CD4-positive, alpha-beta T cell (primary cell): Measurements from ENCODE around the gene DCAF8. TPM values are rescaled to one million over a fixed set of nuclear protein-coding genes. Genes with fewer than 3 reads are reported as not detected.

ENCODE experiments used
- ATAC-seq: fragments of 200-7000 bp; cut with Tn5 transposase; one replicate; pipeline ENCODE4 v1.10.0; 2022; ENCODE audit warnings: mild to moderate bottlenecking; ENCODE audit not compliant: poor library complexity
- CTCF ChIA-PET: fragments of 350-600 bp; sonication (Branson Sonifier 250); formaldehyde crosslinking; loops from one replicate; lab custom pipeline; 2021; ENCODE audit warnings: antibody characterized with exemption, inconsistent platforms; lab: Charles Lee
- POLR2A ChIA-PET: fragments of 350-600 bp; sonication (Branson Sonifier 250); formaldehyde crosslinking; loops from one replicate; lab custom pipeline; 2021; ENCODE audit warnings: antibody characterized with exemption, inconsistent platforms; lab: Charles Lee
- DNase-seq, 14 experiments: peaks; one replicate each; pipeline ENCODE4 v3.0.0-alpha.2; 2013 to 2020; ENCODE audit warnings: mixed read lengths in 2 of 14
- H3K27ac ChIP-seq, 2 donors: one replicate each; pipeline versions ENCODE4 v1.5.1 to v1.7.0; 2013; ENCODE audit warnings: low read length in 2 of 2, low read depth in 1 of 2, mild to moderate bottlenecking in 1 of 2
- H3K27me3 ChIP-seq, 2 experiments: 1 replicate in 1 of 2; 2 replicates in 1 of 2; pipeline versions ENCODE4 v1.6.1 to v1.7.0; 2013; ENCODE audit warnings: low read length in 2 of 2, control low read depth in 1 of 2, mild to moderate bottlenecking in 1 of 2, moderate library complexity in 1 of 2; ENCODE audit not compliant: insufficient read depth in 2 of 2, control insufficient read depth in 1 of 2
- H3K36me3 ChIP-seq: one replicate; pipeline ENCODE4 v1.6.1; 2013; ENCODE audit warnings: low read length, control low read depth; ENCODE audit not compliant: insufficient read depth
- H3K4me1 ChIP-seq: one replicate; pipeline ENCODE4 v1.6.1; 2013; ENCODE audit warnings: low read length, control low read depth; ENCODE audit not compliant: insufficient read depth
- H3K4me3 ChIP-seq: one replicate; pipeline ENCODE4 v1.5.1; 2013; ENCODE audit warnings: mild to moderate bottlenecking, low read length, moderate library complexity
- H3K9me3 ChIP-seq, 2 experiments: 1 replicate in 1 of 2; 2 replicates in 1 of 2; pipeline versions ENCODE4 v1.6.1 to v1.7.0; 2013; ENCODE audit warnings: low read length in 2 of 2, mild to moderate bottlenecking in 2 of 2, control low read depth in 1 of 2, moderate library complexity in 1 of 2; ENCODE audit not compliant: control insufficient read depth in 1 of 2, insufficient read depth in 1 of 2
- H3K27ac Mint-ChIP-seq: one replicate; pipeline ENCODE4 v1.8.0; 2020; ENCODE audit warnings: mixed read lengths
- H3K27me3 Mint-ChIP-seq: one replicate; pipeline ENCODE4 v1.8.0; 2021; ENCODE audit warnings: mixed read lengths
- H3K36me3 Mint-ChIP-seq: one replicate; pipeline ENCODE4 v1.8.0; 2021; ENCODE audit warnings: low read depth, mixed read lengths
- H3K4me1 Mint-ChIP-seq: one replicate; pipeline ENCODE4 v1.8.0; 2021; ENCODE audit warnings: low read depth, mixed read lengths
- H3K4me3 Mint-ChIP-seq: one replicate; pipeline ENCODE4 v1.8.0; 2020; ENCODE audit warnings: mild to moderate bottlenecking, mixed read lengths
- H3K9me3 Mint-ChIP-seq: one replicate; pipeline ENCODE4 v1.8.0; 2020; ENCODE audit warnings: mixed read lengths
- intact Hi-C, 2 experiments: fragments of 100-400 bp; cut with DNase I in 1 of 2; cut with micrococcal nuclease in 1 of 2; formaldehyde crosslinking; loops; one replicate each; pipeline versions ENCODE4 v1.15.1 to v1.9.0; 2023 to 2025; cut with DNase I, micrococcal nuclease
- total RNA-seq, 174 experiments: library from RNA in 2 of 174; stranded (reverse) in 2 of 174; gene quantifications; one replicate each; pipeline ENCODE4 v1.2.3 and lab custom pipeline; 2021 to 2026
- TF ChIP-seq, protein P1 (sequence below): fragments of 200-600 bp; IDR thresholded peaks from one replicate; pipeline ENCODE4 v1.8.0; 2022; ENCODE audit warnings: antibody characterized with exemption, mild to moderate bottlenecking

DCAF8 gene
- total RNA-seq, 2 experiments from 2014 or later = 151 to 154 TPM

DNA sequence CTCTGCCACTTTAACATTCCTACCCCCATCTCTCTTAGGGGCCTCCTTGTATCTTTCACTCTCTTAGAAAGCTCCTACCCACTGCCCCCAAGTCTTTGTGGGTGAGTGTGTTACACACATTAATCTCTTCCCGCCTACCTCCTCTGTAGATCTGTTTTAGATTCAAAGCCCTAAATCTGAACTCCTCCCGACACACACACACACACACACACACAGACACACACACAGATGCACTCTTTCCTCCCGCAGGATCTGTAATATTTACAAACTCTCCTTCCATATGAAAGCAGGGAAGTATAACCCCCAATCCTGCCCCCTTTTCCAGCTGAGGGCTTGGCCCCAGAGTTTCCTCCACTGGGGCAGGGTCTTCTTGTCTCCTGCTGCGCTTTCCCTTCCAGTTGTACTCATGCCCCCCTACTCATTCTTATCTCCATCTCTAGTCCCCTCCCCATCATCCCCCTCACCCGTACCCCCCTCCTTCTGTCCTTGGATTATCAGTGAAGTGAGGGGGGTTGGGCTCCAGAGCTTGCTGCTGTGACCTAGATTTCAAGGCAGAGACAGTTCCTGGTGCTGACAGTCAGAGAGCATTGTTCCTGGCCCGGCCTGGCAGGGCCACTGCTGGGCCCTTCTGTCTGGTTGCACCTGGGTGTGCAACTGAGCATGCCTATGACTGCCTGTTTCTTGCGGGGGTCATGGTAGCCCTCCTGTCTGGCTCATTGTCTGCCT lies 52.9 kb downstream of the DCAF8 start:
- Mint-ChIP-seq H3K9me3 (no peaks in the 10 kb centered on the region), H3K4me1 (peaks cover 36% of the 10 kb centered on the region), H3K36me3 (peaks cover 33% of the 10 kb centered on the region), H3K4me3 (no peak overlapping the region), H3K27ac (peak overlapping the region; percentile 76), H3K27me3 (no peaks in the 10 kb centered on the region)
- DNase-seq = peak in 1 of 14 experiments; percentile 30
- ChIA-PET POLR2A (interaction anchor here (1.2 kb wide), 1 partner anchor 10 kb away, joined by 3 read pairs; no protein-coding TSS in a partner anchor), CTCF (interaction anchor here (0.9 to 1.4 kb wide), 3 partner anchors 30 to 109 kb away, joined by 3 read pairs; no protein-coding TSS in a partner anchor)
- intact Hi-C loops = loop anchor here (5.0 kb wide), 2 partner anchors 43 to 112 kb away; partner anchors contain the start of gene IGSF8 (in 1 of the 2)
- TF ChIP-seq, protein P1, sequence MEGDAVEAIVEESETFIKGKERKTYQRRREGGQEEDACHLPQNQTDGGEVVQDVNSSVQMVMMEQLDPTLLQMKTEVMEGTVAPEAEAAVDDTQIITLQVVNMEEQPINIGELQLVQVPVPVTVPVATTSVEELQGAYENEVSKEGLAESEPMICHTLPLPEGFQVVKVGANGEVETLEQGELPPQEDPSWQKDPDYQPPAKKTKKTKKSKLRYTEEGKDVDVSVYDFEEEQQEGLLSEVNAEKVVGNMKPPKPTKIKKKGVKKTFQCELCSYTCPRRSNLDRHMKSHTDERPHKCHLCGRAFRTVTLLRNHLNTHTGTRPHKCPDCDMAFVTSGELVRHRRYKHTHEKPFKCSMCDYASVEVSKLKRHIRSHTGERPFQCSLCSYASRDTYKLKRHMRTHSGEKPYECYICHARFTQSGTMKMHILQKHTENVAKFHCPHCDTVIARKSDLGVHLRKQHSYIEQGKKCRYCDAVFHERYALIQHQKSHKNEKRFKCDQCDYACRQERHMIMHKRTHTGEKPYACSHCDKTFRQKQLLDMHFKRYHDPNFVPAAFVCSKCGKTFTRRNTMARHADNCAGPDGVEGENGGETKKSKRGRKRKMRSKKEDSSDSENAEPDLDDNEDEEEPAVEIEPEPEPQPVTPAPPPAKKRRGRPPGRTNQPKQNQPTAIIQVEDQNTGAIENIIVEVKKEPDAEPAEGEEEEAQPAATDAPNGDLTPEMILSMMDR = no peak
- peaks cover 39% of the 10 kb centered on the region for H3K4me1 ChIP-seq
- H3K27me3 ChIP-seq = no peaks in the 10 kb centered on the region
- H3K27ac ChIP-seq = no peak overlapping the region
- H3K4me3 ChIP-seq = no peak overlapping the region
- no peaks in the 10 kb centered on the region for H3K9me3 ChIP-seq
- H3K36me3 ChIP-seq = peaks cover 49% of the 10 kb centered on the region
- ATAC-seq = no peak

DNA sequence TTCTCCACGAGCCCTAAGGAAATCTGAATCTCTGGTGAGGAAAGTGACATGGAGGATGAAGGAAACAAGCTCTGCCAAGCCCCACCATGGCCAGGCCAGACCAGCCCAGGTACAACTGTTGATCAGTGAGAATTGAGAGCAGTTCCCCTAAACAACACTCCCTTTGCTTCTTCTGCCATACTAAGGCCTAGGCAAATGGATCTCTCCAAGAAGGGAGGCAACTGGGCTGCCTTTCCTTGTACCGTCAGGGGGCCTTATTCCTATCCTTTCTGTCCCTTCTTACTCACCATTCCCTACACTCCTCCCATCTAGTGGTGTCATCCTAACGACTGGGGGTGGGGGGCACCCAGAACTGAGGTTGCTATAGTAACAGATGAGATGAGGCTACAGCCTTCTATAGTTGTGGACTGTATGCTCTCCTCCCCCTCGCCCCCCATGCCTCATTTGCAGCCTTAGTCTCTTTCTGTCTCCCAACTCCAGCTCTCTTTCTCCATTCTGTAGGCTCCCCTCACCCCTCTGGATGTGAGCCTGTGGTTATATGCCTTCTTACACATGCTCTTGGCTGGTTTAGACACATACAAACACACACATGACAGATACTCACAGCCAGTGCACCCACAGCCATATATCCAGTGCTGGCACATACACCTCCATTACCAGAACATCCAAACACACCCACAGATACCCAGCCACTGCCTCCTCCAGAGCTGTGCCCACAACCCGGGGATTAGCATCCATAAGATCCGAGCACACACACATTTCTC lies 53.6 kb downstream of the DCAF8 start:
- Histone ChIP-seq H3K27me3 (no peaks in the 10 kb centered on the region), H3K9me3 (no peaks in the 10 kb centered on the region), H3K4me3 (no peak overlapping the region), H3K4me1 (peaks cover 45% of the 10 kb centered on the region), H3K27ac (no peak overlapping the region), H3K36me3 (peaks cover 42% of the 10 kb centered on the region)
- ATAC-seq (no peak), DNase-seq (no peak)
- H3K27me3 Mint-ChIP-seq = no peaks in the 10 kb centered on the region
- CTCF ChIA-PET = interaction anchor here (0.9 to 1.4 kb wide), 2 partner anchors 30 to 108 kb away, joined by 3 read pairs; no protein-coding TSS in a partner anchor
- H3K36me3 Mint-ChIP-seq = peaks cover 26% of the 10 kb centered on the region
- POLR2A ChIA-PET = no interaction called here
- no peak overlapping the region for H3K4me3 Mint-ChIP-seq
- H3K9me3 Mint-ChIP-seq = no peaks in the 10 kb centered on the region
- TF ChIP-seq, protein P1 = no peak
- intact Hi-C loops = loop anchor here (5.0 kb wide), 2 partner anchors 44 to 111 kb away; partner anchors contain the start of gene IGSF8 (in 1 of the 2)
- H3K4me1 Mint-ChIP-seq = peaks cover 42% of the 10 kb centered on the region
- H3K27ac Mint-ChIP-seq = peak overlapping the region; percentile 76

GRCh38 chr1:160207771-160208556 lies 54.4 kb downstream of the DCAF8 start:
- intact Hi-C loops = loop anchor here (5.0 kb wide), 2 partner anchors 44 to 111 kb away; partner anchors contain the start of gene IGSF8 (in 1 of the 2)
- TF ChIP-seq, protein P1 = no peak
- Mint-ChIP-seq H3K27me3 (no peaks in the 10 kb centered on the region), H3K4me1 (peaks cover 42% of the 10 kb centered on the region), H3K4me3 (peak overlapping the region; percentile 56), H3K27ac (peak overlapping the region; percentile 76), H3K36me3 (peaks cover 18% of the 10 kb centered on the region), H3K9me3 (no peaks in the 10 kb centered on the region)
- ChIA-PET POLR2A (no interaction called here), CTCF (interaction anchor here (1.0 kb wide), 1 partner anchor 43 kb away, joined by 3 read pairs; no protein-coding TSS in a partner anchor)
- H3K4me3 ChIP-seq = no peak overlapping the region
- ATAC-seq (no peak), DNase-seq (no peak)
- peaks cover 35% of the 10 kb centered on the region for H3K36me3 ChIP-seq
- peaks cover 45% of the 10 kb centered on the region for H3K4me1 ChIP-seq
- no peaks in the 10 kb centered on the region for H3K27me3 ChIP-seq
- no peaks in the 10 kb centered on the region for H3K9me3 ChIP-seq
- peak overlapping the region in 1 of 2 donors; percentile 12 for H3K27ac ChIP-seq
